Embryonic facial prominence (tissue), 1 donor: ENCODE measurements around the gene ANKRD11.
"Not testable (repeated sequence)": the region's sequence is repeated elsewhere in the genome, so short reads cannot be mapped to it uniquely, and the experiment has no call there.

Experiments used
- DNase-seq: peaks from one replicate; pipeline ENCODE4 v3.0.0-alpha.2; 2016; ENCODE audit errors: extremely low spot score

ANKRD11 gene

DNA sequence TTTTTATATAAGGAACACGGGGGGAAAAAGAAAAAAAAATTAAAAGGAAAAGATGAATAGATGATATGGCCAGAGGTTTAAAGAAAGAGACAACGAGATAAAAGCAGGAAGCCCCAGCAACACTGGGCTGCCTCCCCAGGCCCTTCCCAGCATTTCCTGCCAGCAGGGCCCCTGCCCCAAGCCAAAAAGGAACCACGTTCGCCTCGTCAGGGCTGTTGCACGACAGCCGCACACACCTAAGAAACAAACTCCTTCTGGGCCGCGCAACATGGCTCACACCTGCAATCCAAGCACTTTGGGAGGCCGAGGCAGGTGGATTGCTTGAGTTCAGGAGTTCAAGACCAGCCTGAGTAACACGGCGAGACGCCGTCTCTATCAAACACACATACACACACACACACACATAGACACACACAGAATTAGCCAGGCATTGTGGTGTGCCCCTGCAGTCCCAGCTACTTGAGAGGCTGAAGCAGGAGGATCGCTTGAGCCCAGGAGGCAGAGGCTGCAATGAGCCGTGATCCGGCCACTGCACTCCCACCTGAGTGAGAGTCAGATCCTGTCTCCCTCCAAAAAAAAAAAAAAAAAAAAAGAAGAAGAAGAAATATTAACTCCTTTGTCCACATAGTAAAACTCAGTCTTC, 83.0 kb downstream of the ANKRD11 start:
- DNase-seq, result no peak

DNA sequence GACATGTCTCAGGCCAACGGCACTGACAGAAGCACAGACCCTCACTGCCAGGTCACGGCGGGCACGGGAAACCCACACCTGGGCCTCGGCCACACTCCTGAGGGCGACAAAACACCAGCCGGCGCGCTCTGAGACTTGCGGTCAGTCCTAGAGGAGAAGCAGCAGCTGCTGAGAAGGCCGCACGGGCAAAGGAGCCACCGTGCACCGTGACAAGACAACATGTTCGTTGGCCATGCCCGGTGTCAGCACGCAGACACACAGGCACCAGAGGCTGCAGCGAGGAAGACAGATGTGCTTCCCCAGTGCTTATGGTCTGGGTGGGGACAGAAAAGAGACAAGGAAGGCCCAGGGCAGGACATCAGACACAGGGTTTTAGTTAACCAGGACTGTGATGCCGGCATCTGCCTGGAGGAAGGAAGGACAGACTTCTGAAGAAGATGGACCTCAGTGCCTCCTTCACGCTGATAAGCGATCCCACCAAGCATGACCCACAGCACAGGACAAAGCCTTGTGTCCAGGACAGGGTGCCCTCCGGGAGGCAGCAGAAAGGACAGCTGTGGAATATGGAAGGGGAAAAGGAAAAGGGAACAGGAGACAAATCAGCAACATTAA, 84.0 kb downstream of the ANKRD11 start:
- no peak for DNase-seq

DNA sequence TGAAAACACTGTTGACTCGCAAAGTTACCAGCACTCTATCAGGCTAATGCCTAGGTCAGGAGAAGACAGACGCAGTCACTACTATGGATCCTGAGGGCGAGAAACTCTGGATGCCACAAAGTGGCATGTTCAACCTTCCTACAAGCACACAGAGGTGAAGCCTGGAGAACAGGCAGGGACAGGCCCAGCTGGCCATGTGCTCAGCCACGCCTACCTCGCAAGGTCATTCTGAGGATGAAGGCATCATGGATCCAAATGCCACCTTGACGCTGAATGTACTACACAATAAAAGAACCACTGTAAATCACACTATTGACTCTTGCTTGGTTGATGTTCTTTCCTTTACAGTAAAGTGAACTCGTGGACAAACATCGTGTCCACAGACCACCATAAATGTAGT, 85.8 kb downstream of the ANKRD11 start:
- no peak for DNase-seq

DNA sequence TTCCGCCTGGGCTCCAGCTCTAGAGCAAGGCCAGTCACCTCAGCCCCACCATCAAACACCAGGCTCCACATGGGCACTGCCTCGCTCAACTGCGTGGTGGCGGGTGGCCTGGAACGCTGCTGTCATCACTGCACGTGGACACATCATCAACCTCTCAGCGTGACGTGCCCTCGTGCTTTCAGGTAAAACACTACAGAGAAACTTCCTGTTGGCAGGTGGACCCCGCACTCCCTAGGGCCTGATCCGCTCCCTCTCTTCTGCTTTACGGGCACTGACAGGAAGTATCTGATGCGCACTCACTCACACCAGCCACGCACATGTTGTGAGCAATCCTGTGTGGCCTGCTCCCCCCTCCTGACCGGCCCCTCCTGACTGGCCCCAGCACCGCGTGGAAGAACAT, 87.4 kb downstream of the ANKRD11 start:
- DNase-seq, result no peak

DNA sequence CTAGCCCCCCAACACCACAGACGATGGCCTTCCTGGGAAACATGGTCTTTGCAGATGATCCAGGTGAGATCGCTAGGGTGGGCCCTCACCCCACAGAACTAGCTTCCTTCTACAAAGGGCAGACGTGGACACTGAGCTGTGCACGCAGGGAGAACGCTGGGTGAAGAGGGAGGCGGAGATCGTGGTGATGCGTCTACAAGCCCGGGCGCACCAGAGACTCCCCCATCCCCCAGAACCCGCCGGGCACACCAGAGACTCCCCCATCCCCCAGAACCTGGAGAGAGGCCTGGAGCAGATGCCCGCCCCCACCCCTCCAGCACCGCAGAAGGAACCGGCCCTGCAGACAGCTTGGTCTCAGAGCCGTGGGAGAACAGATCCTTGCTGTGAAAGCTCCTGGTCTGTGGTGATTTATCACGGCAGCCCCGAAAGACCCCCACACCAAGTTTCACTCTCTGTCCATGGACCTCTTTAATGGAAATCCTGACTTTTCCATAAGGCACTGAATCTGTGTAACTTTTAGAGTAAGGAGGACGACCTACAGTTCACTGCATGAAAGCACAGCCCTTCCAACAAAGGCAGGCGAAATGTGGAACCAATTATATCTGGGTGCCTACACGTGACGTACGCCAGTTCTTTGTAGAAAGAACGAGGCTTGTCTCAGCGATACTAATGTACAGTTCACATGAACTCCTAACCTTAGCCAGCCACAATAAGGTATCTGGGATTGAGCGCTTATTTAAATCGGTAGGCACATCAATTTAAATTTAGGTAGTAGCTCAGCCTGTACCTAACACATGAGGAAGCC, 88.5 kb downstream of the ANKRD11 start:
- DNase-seq, result peak; percentile 89

DNA sequence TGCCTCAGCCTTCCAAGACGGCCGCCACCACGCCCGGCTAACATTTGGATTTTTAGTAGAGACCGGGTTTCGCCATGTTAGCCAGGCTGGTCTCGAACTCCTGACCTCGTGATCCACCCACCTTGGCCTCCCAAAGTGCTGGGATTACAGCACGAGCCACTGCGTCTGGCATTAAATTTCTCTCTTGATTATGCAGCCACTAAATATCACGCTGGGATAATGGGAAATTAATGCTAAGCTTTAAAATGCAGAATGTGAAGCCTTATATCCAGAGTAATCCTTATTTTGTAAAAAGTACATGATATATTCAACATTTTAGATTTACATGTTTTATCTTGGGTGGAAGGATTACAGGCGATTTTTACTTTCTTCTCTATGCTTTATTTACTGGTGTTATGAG, 89.2 kb downstream of the ANKRD11 start:
- no peak for DNase-seq

DNA sequence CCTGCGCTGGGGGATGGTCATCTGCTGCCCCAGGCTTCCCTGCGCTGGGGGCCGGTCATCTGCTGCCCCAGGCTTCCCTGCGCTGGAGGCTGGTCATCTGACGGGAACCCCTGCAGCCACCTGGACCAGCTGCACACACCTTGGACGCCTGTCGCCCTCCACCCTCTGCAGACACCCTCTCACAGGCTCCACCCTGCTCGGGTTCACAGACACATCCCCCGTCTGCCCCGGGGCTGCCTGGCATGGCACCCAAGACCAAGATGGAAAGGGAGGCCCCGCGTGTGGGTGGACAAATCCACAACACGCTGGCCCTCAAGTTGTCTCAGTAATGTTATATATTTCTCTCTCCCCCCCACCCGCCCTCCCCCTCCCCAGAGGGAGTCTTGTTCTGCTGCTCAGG, 89.6 kb downstream of the ANKRD11 start:
- no peak for DNase-seq

DNA sequence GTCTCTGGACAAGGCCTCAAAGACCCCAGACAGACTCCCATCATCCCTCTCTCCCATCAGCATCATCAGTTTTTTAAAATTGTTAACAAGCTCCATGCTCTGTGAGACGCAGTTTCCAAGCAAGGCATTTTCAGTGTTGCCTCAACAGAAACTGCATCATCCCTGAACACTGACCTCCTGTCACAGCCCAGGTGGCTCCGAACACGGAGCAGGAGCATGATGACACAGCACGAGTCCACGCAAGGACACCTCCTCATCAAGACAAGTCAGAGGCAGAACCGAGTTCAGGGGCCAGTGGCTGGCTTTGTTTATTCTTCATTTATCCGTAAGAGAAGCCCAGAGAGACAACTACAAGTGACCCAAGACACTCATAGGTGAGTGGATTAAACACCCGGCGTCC, 91.4 kb downstream of the ANKRD11 start:
- no peak for DNase-seq

DNA sequence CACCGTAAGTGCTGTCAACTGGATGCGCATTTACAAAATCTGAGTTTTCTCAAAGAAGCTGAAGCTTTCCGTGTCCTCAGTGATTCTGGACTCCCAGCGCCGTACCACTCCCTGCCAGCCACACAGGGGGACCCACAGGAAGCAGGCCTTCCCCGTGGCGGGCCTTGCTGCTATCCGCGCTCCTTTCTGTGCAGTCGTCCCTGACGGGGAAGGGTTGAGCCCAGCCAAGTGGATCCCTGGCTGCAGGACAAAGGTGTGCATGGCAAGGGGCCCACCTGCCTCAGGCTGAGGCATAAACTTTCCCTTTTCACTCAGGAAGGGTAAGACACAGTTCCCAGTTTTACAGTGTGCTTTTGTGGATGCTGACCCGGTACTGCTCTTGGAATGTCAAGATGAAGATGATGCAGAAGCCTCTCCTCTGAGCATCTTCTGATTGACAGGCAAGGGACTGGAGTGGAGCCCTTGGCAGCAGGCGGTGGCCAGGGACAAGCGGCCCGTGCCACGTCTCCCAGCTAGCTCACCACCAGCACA, 93.0 kb downstream of the ANKRD11 start:
- no peak for DNase-seq

DNA sequence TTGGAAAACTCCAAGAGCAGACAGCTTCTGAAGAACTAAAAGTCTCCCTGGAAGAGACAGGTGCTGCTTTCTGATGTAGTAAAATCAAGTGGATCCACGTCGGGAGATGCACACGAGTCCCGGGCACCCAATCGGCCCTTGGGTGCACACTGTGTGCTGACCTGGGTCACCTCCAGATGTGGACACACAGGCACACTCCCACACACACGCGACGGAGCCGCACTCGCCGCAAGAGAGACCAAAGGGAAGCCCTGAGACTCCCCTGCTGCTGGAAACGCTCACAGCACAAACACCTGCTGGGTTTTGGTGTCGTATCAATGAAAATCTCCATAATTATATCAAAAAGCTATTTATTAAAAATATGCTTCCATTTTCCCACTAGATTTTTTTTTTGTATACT, 94.2 kb downstream of the ANKRD11 start:
- no peak for DNase-seq

DNA sequence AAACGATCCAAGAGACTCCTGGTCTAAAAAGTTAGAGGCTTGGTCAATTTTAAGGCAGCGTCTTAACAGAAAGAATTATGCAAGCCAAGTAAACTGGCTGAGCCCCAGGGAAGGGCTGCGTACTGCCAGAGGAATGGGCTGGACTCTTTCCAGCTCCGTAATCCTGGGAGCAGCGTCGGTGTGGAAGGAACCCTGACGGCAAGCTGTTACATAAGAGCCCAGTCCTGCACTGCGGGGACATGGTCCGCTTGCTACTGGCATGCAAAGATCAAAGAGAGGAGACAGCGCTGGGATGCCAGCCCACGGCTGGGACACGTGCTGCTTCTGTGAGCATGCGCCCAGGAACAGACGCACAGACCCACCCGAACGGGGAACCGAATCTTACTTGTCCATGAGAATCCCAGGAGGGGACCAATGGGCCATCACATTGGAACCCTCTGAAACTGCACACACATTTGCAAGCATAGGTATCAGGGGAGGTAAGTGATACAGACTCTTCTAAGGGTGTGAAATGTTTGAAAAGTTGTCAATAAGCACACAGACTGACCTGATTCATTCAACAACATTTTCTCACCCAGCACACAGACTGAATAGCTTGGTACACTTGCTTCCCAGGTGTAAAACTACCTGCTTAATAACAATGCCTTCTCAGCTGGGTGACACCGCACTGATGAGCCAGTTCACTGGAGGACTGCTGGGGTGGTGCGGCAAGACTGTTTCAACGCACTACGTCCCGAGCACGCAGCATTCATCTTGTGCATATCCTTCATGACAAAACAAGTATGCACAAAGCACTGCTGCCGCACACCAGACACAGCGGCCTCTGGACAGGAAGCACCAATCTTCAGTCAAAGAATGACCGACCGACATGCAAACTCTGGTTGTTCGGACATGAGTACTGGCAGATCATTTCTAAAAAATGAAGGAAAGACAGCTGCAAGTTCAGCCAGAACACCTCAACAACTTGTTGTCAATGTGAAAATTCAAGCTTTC, 94.9 kb downstream of the ANKRD11 start:
- DNase-seq, result peak; percentile 40

DNA sequence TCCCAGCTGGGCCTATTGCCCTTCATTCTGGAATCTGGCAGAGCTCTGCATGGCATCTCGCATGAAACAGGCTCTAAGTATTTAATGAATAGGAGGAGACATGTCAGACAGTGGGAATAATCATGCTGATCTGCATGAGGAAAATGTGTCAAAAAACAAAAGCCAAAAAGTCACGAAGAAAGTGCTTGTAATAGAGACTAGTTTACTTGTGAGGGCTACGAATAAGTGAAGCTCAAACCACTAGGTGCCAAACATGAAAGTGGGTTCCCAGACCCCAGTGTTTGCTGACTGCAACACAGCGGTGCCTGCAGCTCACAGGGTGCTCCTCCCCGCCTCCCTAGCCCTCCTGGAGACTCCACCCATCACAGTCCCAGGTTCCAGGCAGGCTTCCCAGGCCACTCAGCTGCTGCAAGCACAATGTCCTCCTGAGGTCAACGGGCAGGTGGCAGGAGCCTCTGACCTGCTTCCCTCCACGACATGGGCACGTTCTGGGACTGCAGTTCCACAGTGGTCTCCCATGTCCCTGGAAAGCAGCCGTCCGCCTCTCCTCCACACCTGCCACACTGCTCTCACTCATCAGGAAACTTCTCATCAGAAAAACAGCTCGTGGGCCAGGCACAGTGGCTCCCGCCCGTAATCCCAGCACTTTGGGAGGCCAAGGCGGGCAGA, 96.5 kb downstream of the ANKRD11 start:
- no peak for DNase-seq

DNA sequence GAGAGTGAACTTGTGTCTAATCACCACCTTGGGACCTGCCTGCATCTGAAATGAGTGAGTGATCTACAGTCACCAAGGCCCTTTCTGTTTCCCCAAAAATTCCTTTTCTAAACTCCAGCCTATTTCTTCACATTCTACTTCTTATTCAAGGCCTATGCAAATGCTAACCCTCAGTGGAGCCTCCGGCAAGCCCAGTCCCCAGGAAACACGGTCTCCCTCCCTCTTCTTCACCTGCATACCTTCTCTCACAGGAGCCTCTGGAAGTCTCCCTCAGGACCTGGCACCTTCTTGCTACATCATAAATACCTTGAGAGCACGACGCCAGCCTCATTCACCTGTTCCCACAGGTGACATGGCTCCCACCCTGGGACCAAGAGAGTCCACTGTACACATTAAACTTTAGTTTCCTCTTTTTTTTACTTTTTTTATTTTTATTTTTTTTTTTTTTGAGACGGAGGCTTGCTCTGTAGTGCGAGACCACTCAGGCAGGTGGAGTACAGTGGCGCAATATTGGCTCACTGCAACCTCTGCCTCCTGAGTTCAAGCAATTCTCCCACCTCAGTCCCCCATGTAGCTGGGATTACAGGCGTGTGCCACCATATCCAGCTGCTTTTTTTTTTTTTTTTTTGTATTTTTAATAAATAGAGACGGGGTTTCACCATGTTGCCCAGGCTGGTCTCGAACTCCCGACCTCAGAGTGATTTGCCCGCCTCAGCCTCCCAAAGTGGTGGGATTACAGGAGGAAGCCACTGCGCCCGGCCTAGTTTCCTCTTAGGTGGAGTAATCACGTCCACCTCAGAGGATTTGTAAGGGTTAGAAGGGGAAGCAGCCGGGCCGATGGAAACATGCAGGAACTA, 97.3 kb downstream of the ANKRD11 start:
- DNase-seq, result no peak

DNA sequence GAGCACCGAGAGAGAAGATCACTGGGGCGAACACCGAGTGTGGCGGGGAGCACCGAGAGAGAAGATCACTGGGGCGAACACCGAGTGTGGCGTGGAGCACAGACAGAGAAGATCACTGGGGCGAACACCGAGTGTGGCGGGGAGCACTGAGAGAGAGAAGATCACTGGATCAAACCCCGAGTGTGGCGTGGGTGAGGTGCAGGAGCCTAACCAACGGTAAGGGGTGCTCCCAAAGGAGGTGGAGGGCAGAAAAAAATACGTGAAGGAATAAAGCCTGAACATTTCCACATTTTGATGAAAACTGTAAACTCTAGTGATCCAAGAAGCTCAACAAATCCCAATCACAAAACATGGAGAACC, 100.2 kb downstream of the ANKRD11 start:
- DNase-seq, result not testable (repeated sequence)

DNA sequence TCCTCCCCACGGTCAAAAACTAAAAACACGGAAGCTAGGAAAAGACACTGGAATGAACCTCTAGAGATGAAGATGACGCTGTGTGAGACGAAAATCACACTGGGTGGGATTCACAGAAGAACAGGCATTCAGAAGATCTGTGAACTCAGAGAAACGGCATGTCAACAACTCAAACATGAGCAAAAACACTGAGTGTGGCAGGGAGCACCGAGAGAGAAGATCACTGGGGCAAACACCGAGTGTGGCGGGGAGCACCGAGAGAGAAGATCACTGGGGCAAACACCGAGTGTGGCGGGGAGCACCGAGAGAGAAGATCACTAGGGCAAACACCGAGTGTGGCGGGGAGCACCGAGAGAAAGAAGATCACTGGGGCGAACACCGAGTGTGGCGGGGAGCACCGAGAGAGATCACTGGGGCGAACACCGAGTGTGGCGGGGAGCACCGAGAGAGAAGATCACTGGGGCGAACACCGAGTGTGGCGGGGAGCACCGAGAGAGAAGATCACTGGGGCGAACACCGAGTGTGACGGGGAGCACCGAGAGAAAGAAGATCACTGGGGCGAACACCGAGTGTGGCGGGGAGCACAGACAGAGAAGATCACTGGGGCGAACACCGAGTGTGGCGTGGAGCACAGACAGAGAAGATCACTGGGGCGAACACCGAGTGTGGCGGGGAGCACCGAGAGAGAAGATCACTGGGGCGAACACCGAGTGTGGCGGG, 100.7 kb downstream of the ANKRD11 start:
- not testable (repeated sequence) for DNase-seq

DNA sequence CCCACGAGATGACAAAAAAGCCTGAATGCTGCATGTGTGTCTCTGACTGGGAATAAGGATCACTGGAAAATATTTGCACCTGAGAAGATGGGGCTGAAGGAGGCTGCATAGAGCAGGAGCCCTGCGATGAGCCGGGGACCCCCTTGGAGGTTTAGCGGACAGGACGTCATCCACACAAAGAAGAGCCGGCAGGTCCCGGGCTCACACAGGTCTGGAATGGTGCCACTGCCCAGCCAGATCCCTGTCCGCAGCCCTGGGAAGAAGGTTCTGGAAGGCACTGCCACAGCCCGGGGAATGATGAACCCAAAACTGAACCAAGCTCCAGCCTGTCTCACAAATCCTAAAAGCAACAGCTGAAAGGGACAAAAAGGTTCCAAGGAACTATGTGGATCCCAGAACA, 101.8 kb downstream of the ANKRD11 start:
- no peak for DNase-seq

DNA sequence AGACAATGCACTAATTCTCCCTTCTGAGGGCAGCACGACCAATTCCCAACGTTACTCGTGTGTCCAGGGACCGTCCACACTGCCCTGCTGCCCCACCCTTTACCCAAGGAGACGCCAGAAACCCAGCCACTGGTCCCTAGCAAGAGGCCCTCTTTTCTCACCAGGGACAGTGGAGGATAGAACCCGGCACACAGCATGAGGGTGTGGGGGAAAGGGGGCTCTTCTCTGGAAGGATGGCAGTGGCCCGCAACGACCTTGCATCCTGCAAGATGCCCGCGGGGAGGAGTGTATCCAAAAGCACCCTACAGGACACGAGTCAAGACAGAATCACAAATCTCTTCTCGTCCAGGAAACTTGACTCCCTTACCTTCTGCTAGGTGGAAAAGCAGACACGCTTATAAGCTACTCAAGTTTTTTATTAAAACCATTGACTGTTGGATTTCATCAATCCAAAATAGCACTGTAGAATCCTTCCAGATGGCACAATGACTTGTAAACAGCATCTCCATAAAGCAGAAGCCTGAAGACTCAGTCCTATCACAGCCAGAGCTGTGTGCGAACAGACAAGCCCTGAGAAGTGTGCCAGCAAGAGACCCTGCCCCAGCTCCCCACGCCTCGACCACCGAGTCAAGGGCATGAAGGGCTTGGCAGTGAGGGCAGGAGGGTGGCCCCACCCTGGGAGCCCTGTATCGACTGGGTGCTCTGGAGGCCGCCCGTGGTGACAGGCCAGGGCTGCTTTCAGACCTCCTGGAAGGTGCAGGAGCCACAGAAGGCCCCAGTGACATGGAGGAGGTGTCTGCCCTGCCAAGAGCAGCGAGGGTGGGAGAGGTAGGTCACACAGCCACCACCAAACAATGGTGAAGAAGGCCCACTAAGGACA, 103.8 kb downstream of the ANKRD11 start:
- DNase-seq, result no peak

DNA sequence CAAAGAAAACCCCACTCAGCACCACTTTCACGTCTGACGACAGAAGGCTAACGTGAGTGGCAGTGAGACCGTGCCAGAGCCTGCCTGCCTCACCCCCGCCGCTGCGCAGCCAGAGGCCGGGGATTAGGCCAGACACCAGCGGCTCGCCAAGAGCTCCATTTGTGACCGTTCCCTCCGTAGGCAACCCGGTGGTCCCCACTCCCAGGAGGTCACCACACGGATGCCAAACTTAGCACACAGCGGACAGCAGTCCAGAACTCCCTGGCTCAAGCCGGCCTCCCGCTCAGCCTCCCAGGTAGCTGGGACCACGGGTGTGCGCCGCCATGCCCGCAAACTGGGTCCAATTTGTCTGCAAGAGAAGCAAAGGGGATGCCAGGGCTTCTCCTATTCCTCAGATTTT, 104.6 kb downstream of the ANKRD11 start:
- DNase-seq, result no peak
